ENCODE results near the gene GSTM2.
"Not testable (repeated sequence)": the region's sequence is repeated elsewhere in the genome, so short reads cannot be mapped to it uniquely, and the experiment has no call there.

The GSTM2 gene

GRCh38 chr1:109655615-109656519 is 12.0 kb upstream of the GSTM2 start, which contains the start of gene GSTM4:
Gene GSTM4 (plus strand): TSS chr1:109656099. CDS start chr1:109656390, 291 bp downstream.
- DNase-seq (ENCODE audit: extremely low read depth, low read depth), result no peak
- TF ChIP-seq CTCF (IDR thresholded peaks at IDR 0.05; ENCODE audit: low read depth, low read length), result no peak; the same call in 1 of the 2 replicates

- no peak for TF ChIP-seq CTCF (IDR thresholded peaks at IDR 0.05; ENCODE audit: low read depth, low read length)
- no peak for DNase-seq (ENCODE audit: extremely low read depth, low read depth)
Observed at GRCh38 chr1:109657395-109657794, 10.5 kb upstream of the GSTM2 start.

- no peak for DNase-seq (ENCODE audit: extremely low read depth, low read depth)
- no peak for TF ChIP-seq CTCF (IDR thresholded peaks at IDR 0.05; ENCODE audit: low read depth, low read length)
Observed at GRCh38 chr1:109657970-109658369, 9.9 kb upstream of the GSTM2 start.

GRCh38 chr1:109658533-109659042 is 9.3 kb upstream of the GSTM2 start:
- no peak for DNase-seq (ENCODE audit: extremely low read depth, low read depth)
- no peak for TF ChIP-seq CTCF (IDR thresholded peaks at IDR 0.05; ENCODE audit: low read depth, low read length)

- no peak for TF ChIP-seq CTCF (IDR thresholded peaks at IDR 0.05; ENCODE audit: low read depth, low read length)
- DNase-seq (ENCODE audit: extremely low read depth, low read depth), result no peak
Observed at GRCh38 chr1:109659145-109659544, 8.7 kb upstream of the GSTM2 start.

- no peak for DNase-seq (ENCODE audit: extremely low read depth, low read depth)
- no peak for TF ChIP-seq CTCF (IDR thresholded peaks at IDR 0.05; ENCODE audit: low read depth, low read length)
Observed at GRCh38 chr1:109659997-109660690, 7.7 kb upstream of the GSTM2 start.

- DNase-seq (ENCODE audit: extremely low read depth, low read depth), result not testable (repeated sequence)
Observed at GRCh38 chr1:109660691-109661026, 7.2 kb upstream of the GSTM2 start.
